Aorta (tissue), 5 donors: ENCODE measurements around the gene PPARA. TPM values are rescaled to one million over a fixed set of nuclear protein-coding genes. Genes with fewer than 3 reads are reported as not detected.

Source experiments
- ATAC-seq: fragments of 200-7000 bp; cut with Tn5 transposase; one replicate; pipeline ENCODE4 v1.9.1; 2022; ENCODE audit warnings: moderate library complexity; ENCODE audit not compliant: low FRiP score
- DNase-seq, 2 donors: peaks; one replicate each; pipeline ENCODE4 v3.0.0-alpha.2; 2020
- H3K27ac ChIP-seq, 2 donors: one replicate each; pipeline ENCODE4 v1.5.1; 2013; ENCODE audit warnings: low read length in 2 of 2, mild to moderate bottlenecking in 2 of 2, moderate library complexity in 2 of 2, control low read depth in 1 of 2, inconsistent platforms in 1 of 2, low read depth in 1 of 2
- H3K27me3 ChIP-seq, 2 donors: one replicate each; pipeline ENCODE4 v1.6.1; 2013; ENCODE audit warnings: control low read depth in 1 of 2, low read length in 1 of 2, mild to moderate bottlenecking in 1 of 2, moderate library complexity in 1 of 2; ENCODE audit not compliant: insufficient read depth in 2 of 2, control insufficient read depth in 1 of 2
- H3K36me3 ChIP-seq, 2 donors: one replicate each; pipeline ENCODE4 v1.6.1; 2013; ENCODE audit warnings: control low read depth in 1 of 2, low read length in 1 of 2, mild to moderate bottlenecking in 1 of 2; ENCODE audit not compliant: insufficient read depth in 2 of 2, control insufficient read depth in 1 of 2
- H3K4me1 ChIP-seq, 2 donors: one replicate each; pipeline ENCODE4 v1.6.1; 2013; ENCODE audit warnings: low read length in 2 of 2, control low read depth in 1 of 2, mild to moderate bottlenecking in 1 of 2, moderate library complexity in 1 of 2; ENCODE audit not compliant: insufficient read depth in 2 of 2, control insufficient read depth in 1 of 2
- H3K4me3 ChIP-seq, 2 donors: one replicate each; pipeline ENCODE4 v1.5.1; 2013; ENCODE audit warnings: low read length in 2 of 2, control low read depth in 1 of 2, mild to moderate bottlenecking in 1 of 2
- H3K9me3 ChIP-seq: one replicate; pipeline ENCODE4 v1.6.1; 2013; ENCODE audit warnings: mild to moderate bottlenecking, low read length; ENCODE audit not compliant: control insufficient read depth
- WGBS, 2 donors: extraction: QIAGEN DNeasy Blood & Tissue Kit; methylation state at CpG; one replicate each; pipeline ENCODE4 v1.1.7; 2013; 5-methylcytosine and 5-hydroxymethylcytosine counted together
- intact Hi-C, 2 donors: fragments of 100-400 bp; cut with DNase I; formaldehyde crosslinking; loops; one replicate each; pipeline versions ENCODE4 v1.14.2 to v1.15.0; 2022
- polyA plus RNA-seq, 2 donors: library from polyadenylated mRNA; stranded (reverse); fragments of 200-250 nt; gene quantifications; one replicate each; pipeline ENCODE4 v1.2.3, GENCODE V29; 2013
- total RNA-seq, 2 donors: library from RNA; stranded (reverse); fragmentation: NEBNext Ultra II Directional; extraction: Animal tissue kit (Norgen Biotek cat#: 25700); gene quantifications; one replicate each; pipeline ENCODE4 v1.2.1, GENCODE V29; 2021
- donor health status: healthy with polysubstance abuse.
- donor health status: Bipolar disorder and iron deficiency.
- donor health status: DM: no; HTN: no; CAD: no.
- donor health status: DM: no; HTN: no; CAD: no.
- donor health status: DM: yes; HTN: yes; CAD: no.

The PPARA gene
- total and polyA plus RNA-seq, 4 donors = 6.9 to 32.1 (median 19.7) TPM

DNA sequence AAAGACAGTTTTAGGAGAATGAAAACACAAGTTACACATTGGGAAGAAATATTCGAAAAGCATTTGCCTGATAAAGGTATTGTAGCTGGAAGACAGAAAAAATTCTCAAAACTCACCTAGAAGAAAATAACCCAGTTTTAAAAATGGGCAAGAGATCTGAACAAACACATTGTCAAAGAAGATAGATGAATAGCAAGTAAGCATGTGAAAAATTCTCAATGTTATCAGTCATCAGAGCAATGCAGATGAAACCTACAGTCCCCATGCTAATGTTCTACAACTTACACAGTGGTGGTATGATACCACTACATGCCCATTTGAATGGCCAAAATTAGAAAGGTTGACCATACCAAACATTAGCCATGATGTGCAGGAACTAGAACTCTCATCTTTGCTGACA, 29.4 kb downstream of the PPARA start:
- WGBS, 2 donors = 93 to 98% methylated on average over 1 of the region's 1 CpG
- Histone ChIP-seq H3K4me3 (no peak overlapping the region), H3K27ac (no peak overlapping the region), H3K4me1 (no peaks in the 10 kb centered on the region), H3K36me3 (peaks cover 0 to 2% of the 10 kb centered on the region in 2 donors), H3K27me3 (no peaks in the 10 kb centered on the region), H3K9me3 (no peaks in the 10 kb centered on the region)
- DNase-seq = no peak
- intact Hi-C loops = no loop called here
- no peak for ATAC-seq

DNA sequence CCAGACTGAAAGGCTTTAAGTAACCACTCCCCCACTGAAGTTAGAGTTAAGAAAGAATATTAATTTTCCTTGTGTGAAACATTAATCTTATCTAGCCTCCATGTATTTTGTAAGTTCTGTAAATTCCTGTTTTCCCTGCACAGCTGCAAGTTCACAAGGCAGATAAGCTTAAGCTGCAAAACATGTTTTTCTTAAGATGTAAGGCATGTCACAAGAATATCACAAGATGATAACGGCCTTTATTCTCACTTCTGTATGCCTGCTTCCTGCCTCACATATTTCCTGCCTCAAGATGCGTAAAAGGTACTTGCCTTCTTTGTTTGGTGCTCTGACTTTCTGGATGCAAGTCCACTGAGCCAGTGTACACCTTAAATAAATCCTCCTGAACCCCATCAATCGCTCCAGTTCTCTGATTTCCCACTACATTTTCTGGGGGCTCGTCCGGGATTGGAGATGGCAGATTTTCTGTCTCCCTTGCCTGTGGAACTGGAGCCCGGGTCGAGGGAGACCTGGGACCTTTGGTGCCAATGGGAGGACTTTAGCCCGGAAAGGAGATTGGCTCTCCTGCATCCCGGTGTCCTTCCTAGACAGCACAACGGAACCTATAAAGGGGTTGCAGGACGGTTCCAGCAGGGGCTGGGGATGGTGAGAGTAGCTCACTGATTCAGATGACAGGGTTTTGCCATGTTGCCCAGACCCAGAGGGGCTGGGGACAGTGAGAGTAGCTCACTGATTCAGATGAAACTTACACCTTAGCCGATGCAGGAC, 30.2 kb downstream of the PPARA start:
- ATAC-seq = no peak
- 98% methylated on average over 12 of the region's 12 CpGs for WGBS, 2 donors
- no peaks in the 10 kb centered on the region for H3K9me3 ChIP-seq
- no peaks in the 10 kb centered on the region for H3K27me3 ChIP-seq
- H3K36me3 ChIP-seq = peaks cover 0 to 2% of the 10 kb centered on the region in 2 donors
- H3K4me1 ChIP-seq = no peaks in the 10 kb centered on the region
- no peak overlapping the region for H3K4me3 ChIP-seq
- no peak overlapping the region for H3K27ac ChIP-seq
- intact Hi-C loops = no loop called here
- DNase-seq = no peak

DNA sequence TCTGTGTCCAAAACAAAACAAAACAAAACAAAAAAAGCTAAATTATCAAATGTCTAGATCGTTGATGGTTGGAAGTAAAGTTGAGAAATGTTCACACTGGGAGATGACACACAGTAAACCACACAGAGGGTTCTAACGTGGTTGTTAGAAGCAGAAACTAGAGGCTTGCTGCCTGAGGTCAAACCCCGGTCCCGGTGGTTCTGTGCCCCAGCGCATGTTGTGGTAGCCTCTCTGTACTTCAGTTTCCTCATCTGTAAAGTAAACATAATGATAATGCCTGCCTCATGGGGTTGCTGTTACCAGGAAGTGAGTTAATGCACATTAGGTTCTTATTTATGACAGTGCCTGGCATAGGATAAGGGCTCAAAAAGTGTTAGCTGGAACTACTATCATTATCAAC, 33.4 kb downstream of the PPARA start:
- Histone ChIP-seq H3K27ac (no peak overlapping the region), H3K4me3 (no peak overlapping the region), H3K27me3 (no peaks in the 10 kb centered on the region), H3K9me3 (no peaks in the 10 kb centered on the region), H3K36me3 (peaks cover 2 to 7% of the 10 kb centered on the region in 2 donors), H3K4me1 (no peaks in the 10 kb centered on the region)
- ATAC-seq = no peak
- no peak for DNase-seq
- intact Hi-C loops = no loop called here
- 93% methylated on average over 5 of the region's 5 CpGs for WGBS, 2 donors

DNA sequence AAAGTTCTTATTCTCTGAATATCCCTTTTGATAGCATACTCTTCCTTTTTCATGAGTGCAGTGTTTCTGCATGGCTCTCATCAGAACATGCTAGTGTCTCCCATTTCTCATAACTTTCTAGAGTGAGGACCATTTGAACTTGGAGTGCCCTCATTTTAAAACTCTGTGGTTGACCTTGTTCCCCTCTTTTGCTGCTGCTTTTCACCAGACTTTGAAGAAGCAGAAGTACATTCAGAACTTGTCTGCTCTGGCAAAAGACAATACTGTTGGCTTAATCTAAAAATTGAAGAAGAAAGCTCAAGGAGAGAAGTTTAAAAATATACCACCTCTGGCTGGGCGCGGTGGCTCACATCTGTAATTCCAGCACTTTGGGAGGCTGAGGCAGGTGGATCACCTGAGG, 35.0 kb downstream of the PPARA start:
- H3K4me3 ChIP-seq = no peak overlapping the region
- no peak for ATAC-seq
- WGBS, 2 donors = 95 to 100% methylated on average over 2 of the region's 2 CpGs
- no peaks in the 10 kb centered on the region for H3K4me1 ChIP-seq
- no peak overlapping the region for H3K27ac ChIP-seq
- peaks cover 2 to 7% of the 10 kb centered on the region in 2 donors for H3K36me3 ChIP-seq
- no peaks in the 10 kb centered on the region for H3K9me3 ChIP-seq
- no peak for DNase-seq
- intact Hi-C loops = no loop called here
- H3K27me3 ChIP-seq = no peaks in the 10 kb centered on the region

DNA sequence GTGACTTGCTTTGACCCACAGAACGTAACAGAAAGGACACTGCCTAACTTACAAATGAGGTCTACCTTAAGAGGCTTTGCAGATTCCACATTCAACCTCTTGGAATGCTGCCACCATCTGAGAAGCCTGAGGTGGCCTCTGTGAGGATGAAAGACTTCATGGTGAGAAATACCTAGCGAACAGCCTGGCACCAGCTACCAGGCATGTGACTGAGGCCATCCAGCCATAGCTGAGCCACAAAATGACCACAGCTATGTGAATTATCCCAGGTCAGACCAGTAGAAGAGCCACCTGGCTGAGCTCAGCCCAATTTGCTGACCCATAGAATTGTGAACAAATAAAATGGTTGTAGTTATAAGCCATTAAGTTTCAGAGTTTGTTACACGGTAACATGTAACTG, 37.5 kb downstream of the PPARA start:
- no peak for ATAC-seq
- no peak for DNase-seq
- WGBS, 2 donors = 95 to 97% methylated on average over 3 of the region's 3 CpGs

DNA sequence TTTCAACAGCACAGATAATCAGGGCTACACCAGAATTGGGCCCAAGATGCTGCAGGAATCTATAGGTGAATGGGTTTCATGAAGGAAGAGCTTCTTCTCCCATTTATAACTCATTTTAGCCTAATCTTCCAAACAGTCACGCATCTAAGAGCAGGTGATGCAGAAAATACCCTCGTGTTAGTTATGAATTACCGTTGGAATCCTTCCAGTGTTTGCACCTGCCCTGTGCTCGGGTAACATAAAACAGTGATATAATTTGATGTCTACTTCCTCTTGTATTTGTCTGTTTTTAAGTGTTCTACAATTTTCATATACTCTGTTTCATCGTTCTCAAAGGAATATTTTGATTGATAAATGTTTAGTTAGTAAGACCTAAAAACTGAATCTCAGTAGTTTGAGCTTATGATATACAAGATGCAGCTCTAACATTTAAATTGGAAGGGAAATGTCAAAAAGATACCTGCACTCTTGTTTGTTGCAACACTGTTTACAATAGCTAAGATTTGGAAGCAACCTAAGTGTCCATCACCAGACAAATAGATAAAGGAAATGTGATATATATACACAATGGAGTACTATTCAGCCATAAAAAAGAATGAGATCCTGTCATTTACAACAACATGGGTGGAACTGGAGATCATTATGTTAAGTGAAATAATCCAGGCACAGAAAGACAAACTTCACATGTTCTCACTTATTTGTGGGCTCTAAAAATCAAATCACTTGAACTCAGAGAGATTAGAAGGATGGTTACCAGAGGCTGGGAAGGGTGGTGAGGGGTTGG, 42.1 kb downstream of the PPARA start:
- Histone ChIP-seq H3K9me3 (no peaks in the 10 kb centered on the region), H3K4me3 (no peak overlapping the region), H3K27me3 (no peaks in the 10 kb centered on the region), H3K27ac (no peak overlapping the region), H3K4me1 (no peaks in the 10 kb centered on the region), H3K36me3 (peaks cover 0 to 7% of the 10 kb centered on the region in 2 donors)
- 92 to 94% methylated on average over 5 of the region's 5 CpGs for WGBS, 2 donors
- no peak for ATAC-seq
- intact Hi-C loops = no loop called here
- DNase-seq = no peak

More for the DNA sequence above, 37.5 kb downstream of the PPARA start:
- Histone ChIP-seq H3K27ac (no peak overlapping the region), H3K4me1 (no peaks in the 10 kb centered on the region), H3K9me3 (no peaks in the 10 kb centered on the region), H3K27me3 (no peaks in the 10 kb centered on the region), H3K4me3 (no peak overlapping the region), H3K36me3 (peaks cover 2 to 7% of the 10 kb centered on the region in 2 donors)
- intact Hi-C loops = no loop called here

DNA sequence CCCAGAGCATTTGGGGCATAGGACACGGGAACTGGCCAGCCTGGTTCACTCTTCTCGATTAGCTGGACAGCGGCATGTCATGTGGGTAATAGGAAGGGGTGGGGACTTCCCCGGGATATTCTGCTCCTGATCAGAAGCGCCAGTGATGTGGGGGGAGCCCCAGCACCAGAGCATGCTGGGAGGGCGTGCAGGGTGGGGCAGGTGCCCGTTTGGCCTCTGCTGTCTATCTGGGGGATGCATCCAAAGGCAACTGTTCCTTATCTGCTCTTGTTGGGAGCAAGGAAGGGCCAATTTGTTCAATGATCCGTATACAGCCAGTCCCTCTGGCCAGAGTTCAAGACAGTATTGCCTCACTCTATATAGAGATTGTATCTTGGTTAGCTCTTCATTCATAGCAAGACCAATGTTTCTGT, 43.6 kb downstream of the PPARA start:
- WGBS, 2 donors = 76 to 78% methylated on average over 8 of the region's 8 CpGs
- H3K27me3 ChIP-seq = no peaks in the 10 kb centered on the region
- H3K4me3 ChIP-seq = no peak overlapping the region
- H3K36me3 ChIP-seq = no peaks in the 10 kb centered on the region
- no peaks in the 10 kb centered on the region for H3K4me1 ChIP-seq
- ATAC-seq (no peak), DNase-seq (no peak)
- intact Hi-C loops = no loop called here
- H3K9me3 ChIP-seq = no peaks in the 10 kb centered on the region
- H3K27ac ChIP-seq = no peak overlapping the region

DNA sequence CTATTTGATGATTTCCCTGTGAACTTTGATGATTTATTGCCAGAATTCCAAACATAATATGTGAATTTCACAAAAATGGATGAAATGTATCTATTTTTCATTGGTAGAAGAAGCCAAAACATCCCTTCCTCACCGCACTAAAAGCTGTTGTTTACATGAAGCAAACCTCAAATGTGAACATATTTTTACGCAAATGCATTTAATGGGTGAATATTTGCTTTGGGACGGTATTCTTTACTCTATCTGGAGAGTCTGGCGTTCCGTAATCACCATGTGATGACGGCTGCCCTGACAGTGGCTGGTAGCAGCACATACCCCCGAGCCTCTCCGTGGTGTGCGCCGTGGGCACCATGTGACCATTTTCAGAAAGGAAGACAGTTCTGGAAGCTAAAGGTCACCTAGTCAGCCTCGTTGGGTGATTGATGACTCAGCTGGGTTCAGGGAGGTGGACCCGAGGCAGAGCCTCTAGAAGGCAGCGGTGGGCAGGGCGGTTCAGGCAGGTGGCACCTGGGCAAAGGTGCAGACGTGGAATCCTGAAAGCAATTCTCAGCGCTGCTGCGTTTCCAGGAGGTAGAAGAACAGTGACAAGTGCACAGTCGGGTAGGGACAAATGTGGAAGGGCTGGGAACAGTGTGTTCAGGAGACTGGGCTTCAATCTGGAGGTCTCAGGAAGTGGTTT, 45.3 kb downstream of the PPARA start:
- 81 to 88% methylated on average over 18 of the region's 18 CpGs for whole genome bisulfite sequencing, 2 donors
- Histone ChIP-seq H3K27ac (no peak overlapping the region), H3K4me3 (no peak overlapping the region), H3K4me1 (no peaks in the 10 kb centered on the region), H3K36me3 (no peaks in the 10 kb centered on the region), H3K27me3 (no peaks in the 10 kb centered on the region), H3K9me3 (no peaks in the 10 kb centered on the region)
- DNase-seq = no peak
- no peak for ATAC-seq
- intact Hi-C loops = no loop called here
